Spleen (tissue), 11 donors: ENCODE measurements around the gene EPOP. TPM values are rescaled to one million over a fixed set of nuclear protein-coding genes. Genes with fewer than 3 reads are reported as not detected.
A peak's percentile ranks its signal among the peaks of the same experiment; 100 is the strongest.

Experiments
- DNase-seq: peaks from one replicate; pipeline ENCODE4 v3.0.0-alpha.2; 2020
- H3K27ac ChIP-seq, 8 donors: fragments of 200-600 bp; sonication (generic) in 7 of 8; 1 replicate in 4 of 8; 2 replicates in 4 of 8; pipeline versions ENCODE4 v1.5.0 to v1.8.0; 2016 to 2021; ENCODE audit warnings: inconsistent platforms in 4 of 8, mild to moderate bottlenecking in 4 of 8, moderate library complexity in 1 of 8
- H3K27me3 ChIP-seq, 7 donors: fragments of 200-600 bp; sonication (generic) in 6 of 7; replicated peaks in 1 of 7; 1 replicate in 4 of 7; 2 replicates in 3 of 7; pipeline versions ENCODE4 v1.5.0 to v1.8.0; 2016 to 2021; ENCODE audit warnings: inconsistent platforms in 3 of 7, mild to moderate bottlenecking in 1 of 7
- H3K36me3 ChIP-seq, 6 donors: fragments of 200-600 bp; sonication (generic) in 5 of 6; 1 replicate in 4 of 6; 2 replicates in 2 of 6; pipeline versions ENCODE4 v1.5.0 to v1.8.0; 2016 to 2021; ENCODE audit warnings: inconsistent platforms in 2 of 6
- H3K4me1 ChIP-seq, 6 donors: fragments of 200-600 bp; sonication (generic) in 5 of 6; 1 replicate in 3 of 6; 2 replicates in 3 of 6; pipeline versions ENCODE4 v1.5.0 to v1.8.0; 2016 to 2021; ENCODE audit warnings: inconsistent platforms in 3 of 6
- H3K4me3 ChIP-seq, 8 donors: fragments of 200-600 bp; sonication (generic) in 7 of 8; 1 replicate in 4 of 8; 2 replicates in 4 of 8; pipeline versions ENCODE4 v1.5.0 to v1.8.0; 2016 to 2021; ENCODE audit warnings: inconsistent platforms in 4 of 8, mild to moderate bottlenecking in 4 of 8, moderate library complexity in 2 of 8
- H3K9me3 ChIP-seq, 8 donors: fragments of 200-600 bp; sonication (generic) in 7 of 8; 1 replicate in 4 of 8; 2 replicates in 4 of 8; pipeline versions ENCODE4 v1.5.0 to v1.8.0; 2016 to 2021; ENCODE audit warnings: inconsistent platforms in 4 of 8
- CTCF ChIP-seq, 11 experiments: fragments of 200-600 bp in 7 of 11; fragments of 450-650 bp in 4 of 11; sonication (generic) in 4 of 11; IDR thresholded peaks in 8 of 11; conservative IDR thresholded peaks in 3 of 11; 1 replicate in 7 of 11; 2 replicates in 4 of 11; pipeline versions ENCODE4 v1.4.0 to v1.8.0; 2016 to 2021; ENCODE audit warnings: antibody characterized with exemption in 11 of 11, inconsistent platforms in 4 of 11, mild to moderate bottlenecking in 1 of 11
- POLR2A ChIP-seq, 3 donors: fragments of 450-650 bp; IDR thresholded peaks; one replicate each; pipeline ENCODE4 v1.5.1; 2017; ENCODE audit warnings: antibody characterized with exemption in 3 of 3, mild to moderate bottlenecking in 1 of 3
- POLR2AphosphoS5 ChIP-seq, 3 donors: sonication (generic); formaldehyde crosslinking; IDR thresholded peaks; one replicate each; pipeline ENCODE4 v1.5.1; 2017; ENCODE audit warnings: antibody characterized with exemption in 3 of 3
- WGBS, 5 donors: extraction: QIAGEN DNeasy Blood & Tissue Kit in 3 of 5; methylation state at CpG; one replicate each; pipeline versions ENCODE4 v1.1.5 to v1.1.7; 2013 to 2018; 5-methylcytosine and 5-hydroxymethylcytosine counted together
- intact Hi-C: fragments of 100-400 bp; cut with DNase I; formaldehyde crosslinking; loops from one replicate; pipeline ENCODE4 v1.15.0; 2023; ENCODE audit warnings: low total_unique reads
- polyA plus RNA-seq, 3 donors: library from polyadenylated mRNA; stranded (reverse); fragments of 200-250 nt; gene quantifications; one replicate each; pipeline ENCODE4 v1.2.1, GENCODE V29; 2013
- total RNA-seq, 7 donors: library from RNA; depleted of rRNA in 3 of 7; stranded (reverse); fragments of >200 nt in 3 of 7; fragmentation: NEBNext Ultra II Directional in 4 of 7; extraction: Animal tissue kit (Norgen Biotek cat#: 25700) in 4 of 7; gene quantifications; one replicate each; pipeline versions ENCODE4 v1.1.0 to v1.2.1, GENCODE V29; 2016 to 2021
- donor health status: healthy with polysubstance abuse.
- donor health status: DM: no; HTN: no; CAD: no; lungs with moderate emphysema.
- donor health status: DM: no; HTN: no; CAD: no.
- donor health status: Bipolar disorder and iron deficiency.
- donor health status: healthy.
- donor health status: DM: no; HTN: no; CAD: no.
- donor health status: DM: yes; HTN: yes; CAD: no.

The EPOP gene
- total and polyA plus RNA-seq, 10 donors: 0.51 to 6.4 (median 2.6) TPM

GRCh38 chr17:38709104-38709820, 34.5 kb upstream of the EPOP start:
- H3K4me1 ChIP-seq: peaks cover 11 to 76% (median 32%) of the 10 kb centered on the region in 6 donors
- 88 to 94% (median 93%) methylated on average over 13 to 18 of the region's 18 CpGs for WGBS, 5 donors
- no peak overlapping the region for H3K4me3 ChIP-seq
- TF ChIP-seq POLR2AphosphoS5 (IDR thresholded peaks at IDR 0.05) (peak in 2 of 3 donors; percentile 33 to 37), POLR2A (IDR thresholded peaks at IDR 0.05) (no peak), CTCF (IDR thresholded peaks at IDR 0.05 in 8 of 11, conservative IDR thresholded peaks at IDR 0.05 in 3 of 11) (no peak)
- H3K36me3 ChIP-seq: peaks cover 5 to 72% (median 60%) of the 10 kb centered on the region in 6 donors
- H3K27me3 ChIP-seq: peaks cover 0 to 8% (median 0%) of the 10 kb centered on the region in 7 donors
- no peak for DNase-seq
- H3K27ac ChIP-seq: no peak overlapping the region
- H3K9me3 ChIP-seq: no peaks in the 10 kb centered on the region
- intact Hi-C loops: no loop called here

GRCh38 chr17:38707678-38708351, 33.1 kb upstream of the EPOP start:
- 80 to 90% (median 82%) methylated on average over 19 to 21 of the region's 21 CpGs for WGBS, 5 donors
- Histone ChIP-seq H3K4me3 (peak overlapping the region in 3 of 8 donors; percentile 71 to 86 (median 85)), H3K4me1 (peaks cover 11 to 83% (median 45%) of the 10 kb centered on the region in 6 donors), H3K9me3 (no peaks in the 10 kb centered on the region), H3K27me3 (peaks cover 0 to 8% (median 0%) of the 10 kb centered on the region in 7 donors), H3K36me3 (peaks cover 5 to 58% (median 47%) of the 10 kb centered on the region in 6 donors), H3K27ac (peak overlapping the region in 3 of 8 donors; percentile 98 to 99 (median 98))
- intact Hi-C loops: no loop called here
- TF ChIP-seq POLR2A (IDR thresholded peaks at IDR 0.05) (no peak), POLR2AphosphoS5 (IDR thresholded peaks at IDR 0.05) (peak in 2 of 3 donors; percentile 21 to 53)
- no peak for DNase-seq

- no peak for DNase-seq
- intact Hi-C loops: no loop called here
Observed at GRCh38 chr17:38706505-38707216, 31.9 kb upstream of the EPOP start.

More at GRCh38 chr17:38706505-38707216, 31.9 kb upstream of the EPOP start:
- H3K4me1 ChIP-seq: peaks cover 11 to 85% (median 50%) of the 10 kb centered on the region in 6 donors
- H3K27me3 ChIP-seq: peaks cover 0 to 8% (median 0%) of the 10 kb centered on the region in 7 donors
- TF ChIP-seq CTCF (IDR thresholded peaks at IDR 0.05 in 8 of 11, conservative IDR thresholded peaks at IDR 0.05 in 3 of 11) (no peak), POLR2A (IDR thresholded peaks at IDR 0.05) (no peak), POLR2AphosphoS5 (IDR thresholded peaks at IDR 0.05) (peak in 1 of 3 donors; percentile 29)
- peaks cover 0 to 46% (median 35%) of the 10 kb centered on the region in 6 donors for H3K36me3 ChIP-seq
- no peaks in the 10 kb centered on the region for H3K9me3 ChIP-seq
- H3K27ac ChIP-seq: peak overlapping the region; percentile 70 to 99 (median 97)
- H3K4me3 ChIP-seq: peak overlapping the region; percentile 71 to 92 (median 85)
- 8 to 18% (median 14%) methylated on average over 18 to 20 of the region's 20 CpGs for WGBS, 5 donors
